HEK293T (cell line): Measurements from ENCODE around the gene NGF.

Experiments
- BHLHE40 ChIP-seq: fragments of 450-650 bp; IDR thresholded peaks from 2 replicates; pipeline ENCODE4 v1.6.1; 2016; ENCODE audit warnings: mild to moderate bottlenecking, moderate library complexity, borderline replicate concordance
- FOXK2 ChIP-seq: fragments of 450-650 bp; IDR thresholded peaks from 2 replicates; pipeline ENCODE4 v1.6.1; 2016; ENCODE audit warnings: mild to moderate bottlenecking
- FOXM1 ChIP-seq: fragments of 450-650 bp; IDR thresholded peaks from 2 replicates; pipeline ENCODE4 v1.6.1; 2017; ENCODE audit warnings: mild to moderate bottlenecking, borderline replicate concordance
- L3MBTL2 ChIP-seq: fragments of 450-650 bp; conservative IDR thresholded peaks from 2 replicates; pipeline ENCODE4 v1.6.1; 2016; ENCODE audit warnings: mild to moderate bottlenecking
- LEF1 ChIP-seq: fragments of 450-650 bp; IDR thresholded peaks from 2 replicates; pipeline ENCODE4 v1.6.1; 2017; ENCODE audit warnings: mild to moderate bottlenecking, borderline replicate concordance
- NFRKB ChIP-seq: fragments of 450-650 bp; IDR thresholded peaks from 2 replicates; pipeline ENCODE4 v1.6.1; 2016; ENCODE audit warnings: mild to moderate bottlenecking, moderate library complexity
- SUZ12 ChIP-seq: fragments of 450-650 bp; IDR thresholded peaks from 2 replicates; pipeline ENCODE4 v1.6.1; 2016; ENCODE audit warnings: mild to moderate bottlenecking
- TARDBP ChIP-seq: fragments of 450-650 bp; IDR thresholded peaks from 2 replicates; pipeline ENCODE4 v1.6.1; 2016
- ZNF384 ChIP-seq: fragments of 450-650 bp; IDR thresholded peaks from 2 replicates; pipeline ENCODE4 v1.6.1; 2016

DNA sequence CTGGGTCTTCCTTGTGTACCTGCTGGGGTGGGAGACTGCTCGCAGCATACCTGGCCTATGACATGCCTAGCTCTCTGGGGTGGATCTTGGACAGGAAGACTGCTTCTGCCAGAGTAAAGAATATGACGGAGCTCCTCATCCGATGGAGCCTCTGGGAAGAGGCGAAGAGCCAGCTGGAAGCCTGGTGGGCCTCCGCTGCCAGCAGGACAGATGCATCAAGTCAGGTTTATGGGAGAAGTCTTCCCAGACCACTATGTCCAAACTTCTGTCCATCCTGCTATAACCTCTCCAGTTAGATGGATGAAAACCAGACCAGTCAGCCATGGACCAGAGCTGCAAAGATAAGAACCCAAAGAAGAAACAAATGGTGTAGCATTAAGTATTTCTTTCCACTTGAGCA lies 27.7 kb upstream of the NGF start:
- no peak for TF ChIP-seq FOXM1
- no peak for TF ChIP-seq BHLHE40
- no peak for TF ChIP-seq NFRKB
- TF ChIP-seq SUZ12: no peak
- TF ChIP-seq LEF1: no peak
- no peak for TF ChIP-seq TARDBP
- TF ChIP-seq ZNF384: no peak
- no peak for TF ChIP-seq FOXK2
- TF ChIP-seq L3MBTL2: no peak
